Stimulated activated CD8-positive, alpha-beta memory T cell treated with anti-CD3 and anti-CD28 coated beads, Interleukin-15, amount 100 ng/mL, for 1 hour (primary cell): ENCODE data around the gene SLAMF7.
A peak's percentile ranks its signal among the peaks of the same experiment; 100 is the strongest.
"Not testable (repeated sequence)": the region's sequence is repeated elsewhere in the genome, so short reads cannot be mapped to it uniquely, and the experiment has no call there.

Experiments
- DNase-seq: peaks from one replicate; pipeline ENCODE4 v3.0.0-alpha.2; 2020; ENCODE audit warnings: low read depth

The SLAMF7 gene

GRCh38 chr1:160739098-160739511 lies at the start of gene SLAMF7:
SLAMF7 (plus strand) TSS chr1:160739247; CDS start chr1:160739302, 55 bp downstream.
- no peak for DNase-seq

- not testable (repeated sequence) for DNase-seq
These were observed 46.7 kb upstream of the SLAMF7 start for GRCh38 chr1:160692390-160692789.

DNA sequence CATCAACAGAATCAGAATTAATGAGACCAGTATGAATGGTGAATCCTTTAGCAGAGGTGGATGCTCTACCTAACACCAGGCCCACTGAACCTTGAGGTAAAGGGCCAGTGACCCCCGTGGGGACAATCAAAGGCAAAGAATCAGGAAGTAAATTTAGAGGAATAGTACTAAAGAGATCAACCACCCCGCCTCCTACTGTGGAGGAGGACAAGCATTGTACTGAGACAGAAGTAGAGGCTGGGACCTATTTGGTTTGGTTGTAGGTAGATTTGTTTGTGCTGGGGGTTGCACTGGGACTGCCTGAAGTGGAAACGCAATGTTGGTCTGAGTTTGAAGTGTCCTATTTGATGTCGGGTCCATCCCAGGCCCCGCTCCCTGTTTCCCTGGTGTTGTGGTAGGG lies 36.9 kb upstream of the SLAMF7 start:
- no peak for DNase-seq

- no peak for DNase-seq
These were observed 34.8 kb upstream of the SLAMF7 start for GRCh38 chr1:160704250-160704649.

GRCh38 chr1:160705212-160705621 lies 33.8 kb upstream of the SLAMF7 start:
- not testable (repeated sequence) for DNase-seq

DNA sequence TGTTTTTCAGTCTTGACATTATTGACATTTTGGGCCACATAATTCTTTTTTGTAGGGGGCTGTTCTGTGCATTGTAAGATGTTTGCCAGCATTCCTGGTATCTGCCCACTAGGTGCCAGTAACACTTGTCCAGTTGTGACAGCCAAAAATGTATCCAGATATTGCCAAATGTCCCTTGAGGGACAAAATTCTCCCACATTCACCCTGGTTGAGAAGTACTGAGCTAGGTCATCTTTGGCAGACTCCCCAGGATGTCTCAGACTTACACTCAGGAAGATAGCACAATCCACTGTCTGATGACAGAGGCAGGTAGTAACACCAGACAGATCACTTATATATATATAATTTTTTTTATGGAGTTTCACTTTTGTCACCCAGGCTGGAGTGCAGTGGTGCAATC lies 33.3 kb upstream of the SLAMF7 start:
- DNase-seq: no peak

DNA sequence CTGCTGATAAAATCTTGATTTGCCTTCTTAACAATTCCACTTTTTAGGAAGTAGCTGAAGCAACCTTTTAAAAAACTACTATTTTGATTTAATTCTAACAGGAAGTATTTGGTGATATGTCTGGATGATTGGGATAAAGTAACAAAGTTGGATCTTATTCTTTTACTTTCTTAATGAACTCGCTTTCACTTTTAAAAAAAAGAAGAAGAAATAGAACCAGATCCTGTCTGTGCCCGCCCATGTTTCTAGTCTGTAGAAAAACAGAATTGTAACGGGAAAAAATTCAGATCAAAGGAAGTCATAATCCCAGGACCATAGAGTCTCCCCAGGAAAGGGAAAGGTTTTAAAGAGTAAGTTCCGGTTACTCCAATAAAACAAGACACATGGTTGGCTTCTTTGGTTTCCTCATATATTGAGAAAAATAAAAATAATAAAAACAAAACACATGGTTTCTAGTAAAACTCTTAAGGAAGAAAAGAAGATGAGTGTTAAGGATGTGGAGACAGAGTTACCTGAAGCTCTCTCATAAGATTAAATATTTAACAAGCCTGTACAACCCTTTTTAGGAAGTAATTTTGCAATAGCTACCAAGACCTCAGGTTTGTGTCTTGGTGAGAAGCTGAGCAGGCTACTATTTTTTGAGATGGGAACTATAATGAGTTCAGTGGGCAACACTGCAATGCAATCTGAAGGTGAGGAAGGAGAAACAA lies 32.4 kb upstream of the SLAMF7 start:
- DNase-seq: no peak

DNA sequence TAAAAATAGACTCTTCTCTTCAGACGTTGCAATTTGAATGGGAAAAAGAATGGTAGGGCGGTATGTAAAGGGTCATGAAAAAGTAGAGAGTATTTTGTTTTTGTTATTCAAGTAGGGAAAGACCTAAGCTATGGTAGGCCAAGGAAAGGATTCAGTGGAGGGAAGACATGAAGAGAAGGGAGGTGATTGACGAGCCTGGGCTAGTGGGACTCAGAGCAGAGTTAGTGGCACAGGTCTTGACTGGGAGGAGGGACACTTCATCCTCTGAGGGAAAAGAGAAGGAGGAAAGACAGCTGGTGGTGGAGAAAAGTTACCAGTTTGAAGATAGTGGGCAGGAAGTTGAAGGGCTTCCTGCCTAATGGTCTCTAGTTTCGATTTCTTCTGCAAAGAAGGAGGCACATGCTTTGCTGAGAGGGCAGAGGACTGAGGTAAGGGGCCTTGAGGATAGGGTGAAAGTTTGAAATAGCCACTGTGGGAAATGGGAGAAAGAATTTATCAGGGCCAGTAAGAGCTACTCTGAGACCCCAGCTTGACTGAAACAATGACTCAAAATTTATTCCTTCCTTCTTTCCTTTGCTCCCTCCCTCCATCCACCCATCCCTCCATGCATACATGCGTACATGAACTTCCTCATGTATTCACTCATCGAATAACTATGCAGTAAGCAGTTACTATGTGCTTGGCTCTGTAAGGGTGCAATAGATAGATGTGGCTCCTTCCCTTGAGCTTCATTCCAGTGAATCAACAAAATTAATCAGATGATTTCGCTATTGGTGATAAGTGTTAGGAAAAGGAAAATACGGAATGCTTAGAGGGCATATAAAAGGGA lies 31.6 kb upstream of the SLAMF7 start:
- no peak for DNase-seq

- DNase-seq: no peak
These were observed 30.9 kb upstream of the SLAMF7 start for GRCh38 chr1:160708118-160708517.

- DNase-seq: no peak
These were observed 30.2 kb upstream of the SLAMF7 start for GRCh38 chr1:160708801-160709200.

DNA sequence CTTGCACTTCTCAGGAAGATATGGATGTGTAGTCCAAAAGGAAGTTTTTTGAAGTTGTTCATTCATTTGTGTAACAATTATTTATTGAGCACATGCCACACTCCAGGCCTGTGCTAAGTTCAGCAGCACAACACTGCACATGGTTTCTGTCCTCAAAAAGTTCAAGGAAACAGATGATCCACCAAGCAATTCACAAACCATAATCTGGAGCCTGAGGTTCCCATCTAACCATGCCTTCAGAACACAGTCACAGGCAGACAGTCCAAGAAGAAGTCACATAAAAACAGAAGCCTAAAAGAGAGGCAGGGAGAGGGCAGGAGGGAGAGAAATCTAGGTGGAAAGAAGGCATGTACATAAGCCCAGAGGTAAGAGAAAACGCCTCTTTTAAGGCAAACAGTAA lies 29.3 kb upstream of the SLAMF7 start:
- DNase-seq: no peak

GRCh38 chr1:160710517-160711252 lies 28.4 kb upstream of the SLAMF7 start:
- no peak for DNase-seq

GRCh38 chr1:160711276-160711601 lies 27.8 kb upstream of the SLAMF7 start:
- no peak for DNase-seq

- DNase-seq: peak; percentile 28
These were observed 27.3 kb upstream of the SLAMF7 start, which contains the start of gene CD48 for GRCh38 chr1:160711602-160712311. CD48 (minus strand) TSS chr1:160711822; CDS start chr1:160711763, 59 bp downstream.

GRCh38 chr1:160712525-160713080 lies 26.4 kb upstream of the SLAMF7 start:
- not testable (repeated sequence) for DNase-seq

GRCh38 chr1:160713161-160713560 lies 25.9 kb upstream of the SLAMF7 start:
- DNase-seq: no peak

- not testable (repeated sequence) for DNase-seq
These were observed 24.9 kb upstream of the SLAMF7 start for GRCh38 chr1:160714034-160714648.

GRCh38 chr1:160716013-160716412 lies 23.0 kb upstream of the SLAMF7 start:
- no peak for DNase-seq

DNA sequence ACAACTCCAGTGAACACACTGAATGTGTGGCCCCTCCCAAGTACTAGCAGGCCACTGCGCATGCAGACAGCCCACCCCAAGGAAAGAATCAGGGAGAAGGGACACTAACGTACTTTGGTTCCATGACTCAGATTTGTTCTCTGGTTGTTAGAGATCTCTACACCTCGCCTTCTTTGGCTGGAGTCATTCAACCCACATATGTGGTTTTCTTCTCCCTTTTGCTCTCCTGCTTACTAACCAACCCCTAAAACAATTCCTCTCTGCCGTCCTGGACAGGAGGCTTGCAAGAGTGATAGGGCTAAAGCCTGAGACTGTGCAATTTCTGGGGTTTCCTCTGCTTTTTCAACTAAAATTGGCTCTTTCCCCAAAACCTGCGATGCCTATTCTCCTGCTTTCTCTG lies 21.7 kb upstream of the SLAMF7 start:
- no peak for DNase-seq

DNA sequence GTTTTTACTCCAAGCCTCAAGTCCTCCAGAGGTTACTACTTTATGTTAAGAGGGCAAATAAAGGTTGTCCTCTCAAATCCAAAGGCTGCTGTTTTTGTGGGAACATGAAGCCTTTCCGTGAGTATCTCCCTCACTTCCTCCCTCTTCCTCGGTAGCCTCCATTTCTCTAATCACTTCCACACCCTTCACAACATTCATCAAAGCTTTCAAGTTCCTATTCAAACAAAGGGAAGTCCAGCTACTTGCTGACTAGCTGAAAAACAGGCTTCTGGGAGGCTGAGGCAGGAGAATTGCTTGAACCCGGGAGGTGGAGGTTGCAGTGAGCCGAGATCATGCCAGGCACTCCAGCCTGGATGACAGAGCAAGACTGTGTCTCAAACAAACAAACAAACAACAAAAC lies 20.8 kb upstream of the SLAMF7 start:
- DNase-seq: no peak
